Mucosa of stomach (tissue), 1 donor: Measurements from ENCODE around the gene DHRS12.

Source experiments
- H3K27me3 ChIP-seq: one replicate; pipeline ENCODE4 v1.7.0; 2013; ENCODE audit warnings: mild to moderate bottlenecking, low read length; ENCODE audit not compliant: control insufficient read depth, insufficient read depth
- H3K36me3 ChIP-seq: one replicate; pipeline ENCODE4 v1.7.0; 2013; ENCODE audit warnings: low read length; ENCODE audit not compliant: control insufficient read depth, insufficient read depth
- H3K4me1 ChIP-seq: one replicate; pipeline ENCODE4 v1.7.0; 2013; ENCODE audit warnings: mild to moderate bottlenecking, low read length; ENCODE audit not compliant: control insufficient read depth, insufficient read depth
- H3K4me3 ChIP-seq: one replicate; pipeline ENCODE4 v1.7.0; 2013; ENCODE audit warnings: low read length
- H3K9ac ChIP-seq: one replicate; pipeline ENCODE4 v1.7.0; 2013; ENCODE audit warnings: mild to moderate bottlenecking, low read length, moderate library complexity
- H3K9me3 ChIP-seq: one replicate; pipeline ENCODE4 v1.7.0; 2013; ENCODE audit warnings: mild to moderate bottlenecking, low read length, moderate library complexity; ENCODE audit not compliant: control insufficient read depth
- donor health status: Pancreatic carcinoma.

DHRS12 gene

DNA sequence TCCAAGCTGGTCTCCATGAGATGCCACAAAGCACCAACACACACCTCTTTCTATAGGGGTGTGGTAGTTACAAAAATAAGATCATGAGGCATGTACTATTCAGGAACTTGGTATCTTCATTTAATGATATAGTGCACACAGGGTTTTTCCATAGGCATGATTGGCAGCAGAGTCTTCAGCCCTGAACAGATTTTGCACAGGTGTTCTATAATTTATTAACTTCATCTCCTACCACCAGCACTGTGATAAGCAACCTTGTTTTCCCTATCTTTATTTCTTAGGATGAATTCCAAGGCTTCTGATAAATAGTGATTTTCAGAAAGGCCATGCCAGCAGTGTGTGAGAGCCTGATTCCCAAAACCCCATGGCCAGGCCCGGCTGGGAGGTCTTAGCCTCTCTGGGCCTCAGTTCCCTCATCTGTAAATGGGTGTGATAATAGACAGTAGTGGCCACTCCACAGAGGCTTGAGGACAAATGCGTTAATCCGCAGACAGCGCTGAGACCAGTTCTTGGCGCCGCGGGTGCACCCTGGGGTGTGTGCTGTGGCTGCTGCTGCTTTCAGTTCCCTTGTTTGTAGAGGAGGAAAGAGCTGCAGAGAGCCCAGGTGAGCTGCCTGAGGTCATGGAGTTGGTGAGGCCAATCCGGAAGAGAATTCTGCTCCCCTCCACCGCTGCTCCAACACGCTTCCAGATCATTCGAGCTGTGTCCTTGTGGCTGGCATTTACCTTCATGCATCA, 33.1 kb downstream of the DHRS12 start:
- no peaks in the 10 kb centered on the region for H3K36me3 ChIP-seq
- no peaks in the 10 kb centered on the region for H3K9me3 ChIP-seq
- H3K4me3 ChIP-seq = no peak overlapping the region
- H3K4me1 ChIP-seq = peaks cover 27% of the 10 kb centered on the region
- no peaks in the 10 kb centered on the region for H3K27me3 ChIP-seq
- H3K9ac ChIP-seq = no peak overlapping the region

DNA sequence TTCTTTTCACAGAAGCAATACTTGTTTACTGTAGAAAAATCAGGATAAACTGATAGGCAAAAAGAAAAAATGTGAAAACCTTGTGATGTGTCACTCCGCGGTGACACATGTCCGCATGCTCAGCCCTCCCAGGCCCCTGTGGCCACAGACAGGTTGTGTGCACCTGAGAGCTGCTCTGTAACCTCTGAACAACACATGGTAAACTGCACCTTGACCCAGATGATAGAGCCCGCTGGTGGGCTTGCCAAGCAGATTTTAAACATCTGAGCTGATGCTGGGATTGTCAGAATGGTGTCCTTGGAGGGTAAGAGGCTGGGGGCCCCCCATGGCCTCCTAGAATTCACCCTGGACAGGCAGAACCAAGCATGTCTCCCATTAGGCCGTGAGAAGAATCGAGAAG, 33.8 kb downstream of the DHRS12 start:
- H3K9me3 ChIP-seq = no peaks in the 10 kb centered on the region
- H3K4me3 ChIP-seq = no peak overlapping the region
- no peaks in the 10 kb centered on the region for H3K27me3 ChIP-seq
- H3K36me3 ChIP-seq = no peaks in the 10 kb centered on the region
- H3K4me1 ChIP-seq = peaks cover 29% of the 10 kb centered on the region
- no peak overlapping the region for H3K9ac ChIP-seq

DNA sequence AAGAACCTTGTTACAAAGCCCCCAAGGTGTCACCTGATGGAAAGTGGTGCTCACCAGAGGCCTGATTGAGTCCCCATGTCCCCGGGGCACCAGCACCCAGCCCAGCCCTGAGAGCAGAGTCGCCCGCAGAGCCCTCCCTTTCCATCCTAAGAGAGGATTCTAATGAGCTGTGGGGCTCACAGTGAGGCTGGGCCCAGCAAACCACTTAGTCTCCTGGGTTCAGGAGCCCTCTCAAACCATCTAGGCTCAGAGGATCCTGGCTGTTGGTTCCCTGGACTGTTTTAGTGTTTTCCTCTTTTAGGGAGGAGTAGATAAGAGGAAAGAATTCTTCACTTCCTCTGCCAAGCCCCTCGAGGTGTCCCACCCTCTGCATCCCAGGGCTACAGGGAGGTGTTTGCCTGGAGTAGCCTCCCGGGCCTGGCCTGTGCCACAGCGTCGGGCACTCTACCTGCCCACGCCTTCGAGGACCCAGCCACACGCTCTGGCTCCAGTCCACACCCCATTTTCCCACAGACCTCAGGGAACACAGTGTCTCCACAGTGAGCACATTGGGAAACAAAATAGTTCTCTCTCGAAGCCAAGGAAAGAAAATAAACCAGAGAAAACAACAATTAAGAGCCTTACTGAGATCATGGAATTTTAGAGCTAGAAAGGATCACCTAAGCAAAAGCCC, 34.4 kb downstream of the DHRS12 start:
- no peaks in the 10 kb centered on the region for H3K36me3 ChIP-seq
- peaks cover 34% of the 10 kb centered on the region for H3K4me1 ChIP-seq
- H3K4me3 ChIP-seq = no peak overlapping the region
- H3K27me3 ChIP-seq = no peaks in the 10 kb centered on the region
- no peak overlapping the region for H3K9ac ChIP-seq
- H3K9me3 ChIP-seq = no peaks in the 10 kb centered on the region

DNA sequence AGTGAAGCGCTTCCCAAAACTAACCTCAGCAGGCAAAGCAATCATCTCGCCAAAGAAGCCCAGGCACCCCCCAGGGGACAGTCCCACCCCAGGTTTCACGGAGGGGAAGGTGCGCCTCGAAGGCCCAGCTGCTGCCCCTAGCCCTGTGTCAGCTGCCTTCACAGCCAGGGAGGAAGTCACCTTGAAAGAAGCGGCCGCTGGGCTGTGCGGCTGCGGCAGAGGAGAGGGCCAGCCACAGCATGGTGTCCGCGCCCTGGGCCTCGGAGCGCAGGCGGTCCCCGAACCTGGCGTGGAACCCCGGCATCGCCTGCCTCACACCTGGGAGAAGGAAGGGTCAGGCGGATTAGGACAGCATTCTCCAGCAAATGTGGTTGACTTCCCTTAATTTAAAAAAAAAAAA, 35.0 kb downstream of the DHRS12 start:
- H3K9me3 ChIP-seq = no peaks in the 10 kb centered on the region
- no peak overlapping the region for H3K4me3 ChIP-seq
- peaks cover 40% of the 10 kb centered on the region for H3K4me1 ChIP-seq
- no peaks in the 10 kb centered on the region for H3K27me3 ChIP-seq
- no peaks in the 10 kb centered on the region for H3K36me3 ChIP-seq
- H3K9ac ChIP-seq = no peak overlapping the region

DNA sequence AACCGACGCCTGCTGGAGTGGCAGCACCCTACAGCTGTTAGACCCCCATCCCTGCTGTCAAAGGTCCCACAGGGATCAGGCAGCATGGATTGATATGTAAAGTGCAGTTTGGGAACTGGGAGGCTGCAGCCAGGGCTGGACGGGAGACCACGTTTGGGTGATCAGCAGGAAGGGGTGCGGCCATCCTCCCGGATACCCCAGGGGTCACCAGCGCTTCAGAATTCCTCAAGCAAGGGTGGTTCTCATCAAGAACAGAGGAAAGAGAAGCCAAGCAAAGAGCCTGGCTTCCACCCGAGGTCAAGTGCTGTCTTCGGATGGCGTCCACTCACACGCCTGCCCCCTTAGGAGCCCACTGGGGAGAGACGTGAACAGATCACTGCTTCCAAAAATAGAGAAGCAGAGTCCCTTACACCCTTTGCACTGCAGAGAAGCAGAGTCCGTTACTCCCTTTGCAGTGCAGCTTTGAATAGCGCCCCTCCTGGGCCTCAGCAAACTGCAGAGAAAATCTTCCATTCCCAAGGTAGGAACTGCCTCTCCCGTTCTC, 35.5 kb downstream of the DHRS12 start:
- peaks cover 41% of the 10 kb centered on the region for H3K4me1 ChIP-seq

DNA sequence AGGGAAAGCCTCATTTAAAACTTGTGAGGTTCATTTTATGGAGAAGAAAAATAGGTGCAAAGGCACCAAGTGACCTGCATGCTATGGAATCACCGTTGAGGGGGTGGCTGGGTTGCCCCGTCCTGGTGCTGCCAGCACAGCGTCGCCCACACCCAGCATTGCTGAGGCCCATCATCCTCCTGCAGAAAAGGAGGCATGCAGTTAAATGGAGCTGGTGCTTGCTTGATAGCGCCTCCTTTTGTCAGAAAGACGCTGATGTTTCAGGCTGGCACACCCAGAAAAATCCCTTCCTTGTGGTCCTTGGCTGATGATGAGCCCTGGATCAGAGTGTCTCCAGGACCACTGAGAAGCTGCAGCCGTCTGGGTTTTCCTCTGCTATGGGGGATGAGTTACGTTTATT, 36.9 kb downstream of the DHRS12 start:
- Histone ChIP-seq H3K9me3 (no peaks in the 10 kb centered on the region), H3K4me1 (peaks cover 41% of the 10 kb centered on the region), H3K27me3 (no peaks in the 10 kb centered on the region), H3K4me3 (no peak overlapping the region), H3K36me3 (no peaks in the 10 kb centered on the region), H3K9ac (no peak overlapping the region)

More for the DNA sequence above, 35.5 kb downstream of the DHRS12 start:
- Histone ChIP-seq H3K9ac (no peak overlapping the region), H3K27me3 (no peaks in the 10 kb centered on the region), H3K9me3 (no peaks in the 10 kb centered on the region), H3K36me3 (no peaks in the 10 kb centered on the region), H3K4me3 (no peak overlapping the region)

DNA sequence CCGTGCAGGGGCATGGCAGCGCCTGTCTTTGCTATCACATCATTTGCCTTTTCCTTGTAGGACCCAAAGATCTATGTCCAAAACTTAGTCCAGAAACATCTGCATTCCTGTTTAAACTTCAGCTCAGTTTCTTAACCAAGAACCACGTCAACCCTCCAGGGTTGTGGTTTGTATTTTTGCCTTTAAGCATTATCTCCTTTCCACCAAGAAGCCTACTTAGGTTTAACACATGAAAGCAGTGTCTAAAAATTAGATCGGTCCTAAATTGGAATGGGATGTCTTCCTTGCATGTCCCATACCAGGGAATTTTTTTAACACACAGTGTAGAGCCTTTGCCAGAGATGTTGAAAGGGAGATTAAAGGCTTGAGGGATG, 38.8 kb downstream of the DHRS12 start:
- H3K27me3 ChIP-seq = no peaks in the 10 kb centered on the region
- H3K4me3 ChIP-seq = no peak overlapping the region
- H3K9ac ChIP-seq = peak overlapping the region; percentile 56
- no peaks in the 10 kb centered on the region for H3K36me3 ChIP-seq
- H3K4me1 ChIP-seq = peaks cover 24% of the 10 kb centered on the region
- no peaks in the 10 kb centered on the region for H3K9me3 ChIP-seq

DNA sequence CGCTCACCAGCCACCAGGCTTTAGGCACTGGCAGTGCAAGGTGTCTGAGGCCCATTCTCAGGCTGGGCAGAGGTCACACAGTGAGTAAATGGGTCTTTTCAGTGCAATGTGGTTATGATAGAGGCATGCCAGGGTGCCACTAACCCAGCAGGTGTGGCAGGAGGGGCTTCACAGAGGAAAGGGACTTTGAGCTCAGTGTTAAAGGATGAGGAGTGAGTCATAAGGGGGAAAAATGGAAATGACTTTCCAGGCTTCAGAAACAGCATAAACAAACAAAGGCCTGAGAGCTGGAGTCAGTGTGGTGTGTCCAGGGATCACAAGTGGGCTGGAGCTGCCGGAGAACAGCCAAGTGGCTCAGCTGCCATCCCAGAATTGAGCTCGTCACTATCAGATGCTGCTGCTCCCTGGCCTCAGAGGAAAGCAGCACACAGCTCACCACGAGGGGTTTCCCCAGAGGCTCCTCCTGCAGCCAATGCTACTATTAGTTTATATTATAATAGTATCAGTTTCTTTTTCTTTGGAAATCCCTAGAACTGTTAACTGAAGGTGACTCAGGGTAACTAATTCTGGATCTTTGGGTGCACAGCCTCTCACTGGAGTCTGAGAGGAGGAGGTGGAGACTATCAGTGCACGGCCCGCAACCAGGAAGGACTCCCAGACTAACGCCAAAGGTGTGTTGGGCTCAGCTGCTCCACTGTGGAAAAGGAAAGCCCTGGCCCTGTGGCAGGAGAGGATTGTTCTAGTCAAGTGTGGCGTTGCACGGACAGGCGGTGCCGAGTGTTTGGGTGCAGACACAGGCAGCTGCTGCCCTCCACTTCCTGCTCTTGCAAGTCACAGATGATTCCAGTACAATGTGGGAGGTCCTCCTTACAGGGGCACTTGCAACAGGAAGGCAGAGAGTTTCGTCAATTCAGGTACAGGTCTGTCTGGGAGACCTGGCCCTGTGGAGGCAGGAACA, 39.5 kb downstream of the DHRS12 start:
- no peaks in the 10 kb centered on the region for H3K36me3 ChIP-seq
- H3K4me3 ChIP-seq = no peak overlapping the region
- no peaks in the 10 kb centered on the region for H3K27me3 ChIP-seq
- H3K9ac ChIP-seq = peak overlapping the region; percentile 56
- no peaks in the 10 kb centered on the region for H3K9me3 ChIP-seq
- peaks cover 17% of the 10 kb centered on the region for H3K4me1 ChIP-seq

DNA sequence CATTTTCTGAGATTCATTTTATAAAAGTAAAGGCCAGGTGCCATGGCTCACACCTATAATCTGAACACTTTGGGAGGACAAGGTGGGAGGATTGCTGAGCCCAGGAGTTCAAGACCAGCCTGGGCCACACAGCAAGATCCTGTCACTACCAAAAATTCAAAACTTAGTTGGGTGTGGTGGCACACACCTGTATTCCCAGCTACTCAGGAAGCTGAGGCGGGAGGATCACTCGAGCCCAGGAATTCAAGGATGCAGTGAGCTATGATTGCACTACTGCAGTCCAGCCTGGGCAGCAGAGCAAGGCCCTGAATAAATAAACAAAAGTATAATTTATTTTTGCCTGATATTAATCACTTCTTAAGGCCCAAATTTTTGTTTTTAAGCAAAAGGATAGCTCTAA, 40.5 kb downstream of the DHRS12 start:
- H3K4me3 ChIP-seq = no peak overlapping the region
- no peaks in the 10 kb centered on the region for H3K27me3 ChIP-seq
- no peaks in the 10 kb centered on the region for H3K36me3 ChIP-seq
- H3K9ac ChIP-seq = no peak overlapping the region
- peaks cover 14% of the 10 kb centered on the region for H3K4me1 ChIP-seq
- no peaks in the 10 kb centered on the region for H3K9me3 ChIP-seq

DNA sequence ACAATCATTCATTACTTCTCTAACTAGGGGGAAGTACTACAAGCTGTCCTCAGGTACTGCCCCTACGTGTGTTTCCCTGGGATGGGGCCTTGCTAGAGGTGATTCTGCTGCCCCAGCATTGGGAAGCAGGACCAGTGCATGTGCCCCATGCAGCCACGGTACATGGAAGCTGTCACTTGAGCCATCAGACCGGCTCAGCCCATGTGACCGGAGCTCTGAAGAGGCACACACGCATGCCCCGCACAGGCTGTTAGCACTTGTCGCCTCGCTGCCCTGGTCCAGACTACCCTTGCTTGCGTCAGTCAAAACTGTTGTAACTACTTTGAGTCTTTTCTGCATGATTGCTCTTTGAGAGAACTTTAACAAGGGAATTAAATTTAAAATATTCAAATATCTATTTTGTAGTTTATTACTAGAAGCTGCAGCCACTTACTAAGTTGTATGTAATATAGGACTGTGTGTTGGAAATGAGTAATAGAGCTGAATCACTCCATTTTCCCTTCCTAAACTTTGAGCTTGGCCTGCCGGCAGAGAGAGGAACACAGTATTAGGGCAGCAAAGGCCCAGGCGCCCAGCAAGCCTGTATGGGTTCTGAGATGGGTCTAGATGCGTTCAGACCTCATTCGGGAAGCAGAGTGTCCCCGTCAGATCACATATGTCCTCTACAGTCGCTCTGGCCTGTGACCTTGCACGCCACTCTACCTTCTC, 42.2 kb downstream of the DHRS12 start:
- H3K36me3 ChIP-seq = no peaks in the 10 kb centered on the region
- H3K27me3 ChIP-seq = no peaks in the 10 kb centered on the region
- no peak overlapping the region for H3K9ac ChIP-seq

DNA sequence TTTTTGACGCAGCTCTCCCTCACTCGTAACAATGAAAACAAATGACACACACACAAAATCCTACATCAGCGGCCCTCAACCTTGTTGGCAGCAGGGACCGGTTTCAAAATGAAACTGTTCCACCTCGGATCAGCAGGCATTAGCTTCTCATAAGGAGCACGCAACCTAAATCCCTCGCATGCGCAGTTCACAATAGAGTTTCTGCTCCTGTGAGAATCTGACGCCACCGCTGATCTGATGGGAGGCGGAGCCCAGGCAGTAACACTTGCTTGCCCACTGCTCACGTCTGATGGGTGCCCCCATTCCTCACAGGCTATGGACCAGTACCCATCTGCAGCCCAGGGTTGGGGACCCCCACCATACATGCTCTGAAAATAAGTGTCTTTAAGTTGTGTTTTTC, 43.4 kb downstream of the DHRS12 start:
- H3K9ac ChIP-seq = peak overlapping the region; percentile 16
- no peaks in the 10 kb centered on the region for H3K27me3 ChIP-seq
- H3K4me3 ChIP-seq = no peak overlapping the region
- H3K4me1 ChIP-seq = peaks cover 14% of the 10 kb centered on the region
- H3K9me3 ChIP-seq = no peaks in the 10 kb centered on the region
- no peaks in the 10 kb centered on the region for H3K36me3 ChIP-seq

More for the DNA sequence above, 42.2 kb downstream of the DHRS12 start:
- Histone ChIP-seq H3K4me1 (peaks cover 14% of the 10 kb centered on the region), H3K4me3 (no peak overlapping the region), H3K9me3 (no peaks in the 10 kb centered on the region)
